H1 (cell line): ENCODE measurements around the gene ZC3H8. TPM values are rescaled to one million over a fixed set of nuclear protein-coding genes. Genes with fewer than 3 reads are reported as not detected.

Experiments used
- BCL11A ChIP-seq, 2 experiments: IDR thresholded peaks; one replicate each; pipeline ENCODE4 v1.6.1; 2011; ENCODE audit warnings: low read depth in 2 of 2, low read length in 2 of 2, mild to moderate bottlenecking in 2 of 2
- NANOG ChIP-seq: IDR thresholded peaks from 2 replicates; pipeline ENCODE4 v1.6.1; 2011; ENCODE audit warnings: low read length, low read depth, mild to moderate bottlenecking, inconsistent platforms; ENCODE audit not compliant: insufficient read depth, poor library complexity, severe bottlenecking
- POU5F1 ChIP-seq: IDR thresholded peaks from 2 replicates; pipeline ENCODE4 v1.6.1; 2011; ENCODE audit warnings: low read depth, mild to moderate bottlenecking, low read length, moderate library complexity
- RBBP5 ChIP-seq: IDR thresholded peaks from 2 replicates; pipeline ENCODE4 v1.7.1; 2012; ENCODE audit warnings: low read depth, mild to moderate bottlenecking, inconsistent platforms, low read length, moderate library complexity, borderline replicate concordance
- SIX5 ChIP-seq: IDR thresholded peaks from 2 replicates; pipeline ENCODE4 v1.6.1; 2011; ENCODE audit warnings: mild to moderate bottlenecking, low read depth, low read length
- SP1 ChIP-seq: IDR thresholded peaks from 2 replicates; pipeline ENCODE4 v1.6.1; 2011; ENCODE audit warnings: low read depth, low read length
- polyA plus RNA-seq, 7 experiments: library from polyadenylated mRNA; depleted of rRNA in 3 of 7; stranded (reverse) in 5 of 7; unstranded in 2 of 7; fragments of >200 nt in 5 of 7; fragments of 200-250 nt in 2 of 7; gene quantifications; 1 replicate in 5 of 7; 2 replicates in 1 of 7; 4 replicates in 1 of 7; pipeline versions ENCODE4 v1.2.1 to v1.2.3, GENCODE V29; 2011 to 2013; ENCODE audit warnings: missing spikeins in 2 of 7, mixed read lengths in 2 of 7
- total RNA-seq: library from RNA; stranded (reverse); fragmentation: NEBNext Ultra II Directional; extraction: Animal tissue kit (Norgen Biotek cat#: 25700); gene quantifications from 2 replicates; pipeline ENCODE4 v1.2.1, GENCODE V29; 2021
- TF ChIP-seq, protein P1 (sequence below): fragments of 300-600 bp; sonication (generic); IDR thresholded peaks from 2 replicates; pipeline ENCODE4 v1.7.1; 2012; ENCODE audit warnings: low read length, moderate library complexity, mild to moderate bottlenecking, inconsistent platforms; ENCODE audit not compliant: insufficient replicate concordance
- TF ChIP-seq, protein P2 (sequence below): IDR thresholded peaks from 2 replicates; pipeline ENCODE4 v1.6.1; 2012; ENCODE audit warnings: low read length, inconsistent platforms
- TF ChIP-seq, protein P3 (sequence below): IDR thresholded peaks from 2 replicates; pipeline ENCODE4 v1.6.1; 2011; ENCODE audit warnings: low read length, improper control_type of control experiment

ZC3H8 gene
- total and polyA plus RNA-seq, 2 of the 8 experiments (the other 6 are each of a cell fraction or from before 2014, with no cell fraction given): 1.9 to 7.1 TPM

DNA sequence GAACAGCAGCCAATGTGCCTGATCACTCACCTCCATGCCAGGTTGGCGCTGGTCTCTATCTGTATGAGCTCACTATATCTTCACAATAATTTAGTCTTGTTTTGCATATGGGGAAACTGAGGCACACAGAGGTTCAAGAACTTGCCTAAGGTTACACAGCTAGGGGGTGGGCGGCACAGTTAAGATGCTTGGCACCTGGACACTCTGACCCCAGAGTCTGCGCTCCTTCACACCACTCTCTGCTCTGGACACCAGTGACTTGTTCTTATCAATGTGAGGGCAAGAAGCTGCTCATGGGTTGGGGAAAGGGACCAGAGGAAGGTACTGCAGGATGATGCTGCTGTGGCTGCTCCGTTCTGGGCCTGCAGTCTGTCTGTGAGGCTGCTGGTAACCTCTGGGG lies 89.5 kb downstream of the ZC3H8 start (continued):
- TF ChIP-seq, protein P1, sequence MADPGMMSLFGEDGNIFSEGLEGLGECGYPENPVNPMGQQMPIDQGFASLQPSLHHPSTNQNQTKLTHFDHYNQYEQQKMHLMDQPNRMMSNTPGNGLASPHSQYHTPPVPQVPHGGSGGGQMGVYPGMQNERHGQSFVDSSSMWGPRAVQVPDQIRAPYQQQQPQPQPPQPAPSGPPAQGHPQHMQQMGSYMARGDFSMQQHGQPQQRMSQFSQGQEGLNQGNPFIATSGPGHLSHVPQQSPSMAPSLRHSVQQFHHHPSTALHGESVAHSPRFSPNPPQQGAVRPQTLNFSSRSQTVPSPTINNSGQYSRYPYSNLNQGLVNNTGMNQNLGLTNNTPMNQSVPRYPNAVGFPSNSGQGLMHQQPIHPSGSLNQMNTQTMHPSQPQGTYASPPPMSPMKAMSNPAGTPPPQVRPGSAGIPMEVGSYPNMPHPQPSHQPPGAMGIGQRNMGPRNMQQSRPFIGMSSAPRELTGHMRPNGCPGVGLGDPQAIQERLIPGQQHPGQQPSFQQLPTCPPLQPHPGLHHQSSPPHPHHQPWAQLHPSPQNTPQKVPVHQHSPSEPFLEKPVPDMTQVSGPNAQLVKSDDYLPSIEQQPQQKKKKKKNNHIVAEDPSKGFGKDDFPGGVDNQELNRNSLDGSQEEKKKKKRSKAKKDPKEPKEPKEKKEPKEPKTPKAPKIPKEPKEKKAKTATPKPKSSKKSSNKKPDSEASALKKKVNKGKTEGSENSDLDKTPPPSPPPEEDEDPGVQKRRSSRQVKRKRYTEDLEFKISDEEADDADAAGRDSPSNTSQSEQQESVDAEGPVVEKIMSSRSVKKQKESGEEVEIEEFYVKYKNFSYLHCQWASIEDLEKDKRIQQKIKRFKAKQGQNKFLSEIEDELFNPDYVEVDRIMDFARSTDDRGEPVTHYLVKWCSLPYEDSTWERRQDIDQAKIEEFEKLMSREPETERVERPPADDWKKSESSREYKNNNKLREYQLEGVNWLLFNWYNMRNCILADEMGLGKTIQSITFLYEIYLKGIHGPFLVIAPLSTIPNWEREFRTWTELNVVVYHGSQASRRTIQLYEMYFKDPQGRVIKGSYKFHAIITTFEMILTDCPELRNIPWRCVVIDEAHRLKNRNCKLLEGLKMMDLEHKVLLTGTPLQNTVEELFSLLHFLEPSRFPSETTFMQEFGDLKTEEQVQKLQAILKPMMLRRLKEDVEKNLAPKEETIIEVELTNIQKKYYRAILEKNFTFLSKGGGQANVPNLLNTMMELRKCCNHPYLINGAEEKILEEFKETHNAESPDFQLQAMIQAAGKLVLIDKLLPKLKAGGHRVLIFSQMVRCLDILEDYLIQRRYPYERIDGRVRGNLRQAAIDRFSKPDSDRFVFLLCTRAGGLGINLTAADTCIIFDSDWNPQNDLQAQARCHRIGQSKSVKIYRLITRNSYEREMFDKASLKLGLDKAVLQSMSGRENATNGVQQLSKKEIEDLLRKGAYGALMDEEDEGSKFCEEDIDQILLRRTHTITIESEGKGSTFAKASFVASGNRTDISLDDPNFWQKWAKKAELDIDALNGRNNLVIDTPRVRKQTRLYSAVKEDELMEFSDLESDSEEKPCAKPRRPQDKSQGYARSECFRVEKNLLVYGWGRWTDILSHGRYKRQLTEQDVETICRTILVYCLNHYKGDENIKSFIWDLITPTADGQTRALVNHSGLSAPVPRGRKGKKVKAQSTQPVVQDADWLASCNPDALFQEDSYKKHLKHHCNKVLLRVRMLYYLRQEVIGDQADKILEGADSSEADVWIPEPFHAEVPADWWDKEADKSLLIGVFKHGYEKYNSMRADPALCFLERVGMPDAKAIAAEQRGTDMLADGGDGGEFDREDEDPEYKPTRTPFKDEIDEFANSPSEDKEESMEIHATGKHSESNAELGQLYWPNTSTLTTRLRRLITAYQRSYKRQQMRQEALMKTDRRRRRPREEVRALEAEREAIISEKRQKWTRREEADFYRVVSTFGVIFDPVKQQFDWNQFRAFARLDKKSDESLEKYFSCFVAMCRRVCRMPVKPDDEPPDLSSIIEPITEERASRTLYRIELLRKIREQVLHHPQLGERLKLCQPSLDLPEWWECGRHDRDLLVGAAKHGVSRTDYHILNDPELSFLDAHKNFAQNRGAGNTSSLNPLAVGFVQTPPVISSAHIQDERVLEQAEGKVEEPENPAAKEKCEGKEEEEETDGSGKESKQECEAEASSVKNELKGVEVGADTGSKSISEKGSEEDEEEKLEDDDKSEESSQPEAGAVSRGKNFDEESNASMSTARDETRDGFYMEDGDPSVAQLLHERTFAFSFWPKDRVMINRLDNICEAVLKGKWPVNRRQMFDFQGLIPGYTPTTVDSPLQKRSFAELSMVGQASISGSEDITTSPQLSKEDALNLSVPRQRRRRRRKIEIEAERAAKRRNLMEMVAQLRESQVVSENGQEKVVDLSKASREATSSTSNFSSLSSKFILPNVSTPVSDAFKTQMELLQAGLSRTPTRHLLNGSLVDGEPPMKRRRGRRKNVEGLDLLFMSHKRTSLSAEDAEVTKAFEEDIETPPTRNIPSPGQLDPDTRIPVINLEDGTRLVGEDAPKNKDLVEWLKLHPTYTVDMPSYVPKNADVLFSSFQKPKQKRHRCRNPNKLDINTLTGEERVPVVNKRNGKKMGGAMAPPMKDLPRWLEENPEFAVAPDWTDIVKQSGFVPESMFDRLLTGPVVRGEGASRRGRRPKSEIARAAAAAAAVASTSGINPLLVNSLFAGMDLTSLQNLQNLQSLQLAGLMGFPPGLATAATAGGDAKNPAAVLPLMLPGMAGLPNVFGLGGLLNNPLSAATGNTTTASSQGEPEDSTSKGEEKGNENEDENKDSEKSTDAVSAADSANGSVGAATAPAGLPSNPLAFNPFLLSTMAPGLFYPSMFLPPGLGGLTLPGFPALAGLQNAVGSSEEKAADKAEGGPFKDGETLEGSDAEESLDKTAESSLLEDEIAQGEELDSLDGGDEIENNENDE: no peak
- no peak for TF ChIP-seq SIX5
- TF ChIP-seq, protein P2, sequence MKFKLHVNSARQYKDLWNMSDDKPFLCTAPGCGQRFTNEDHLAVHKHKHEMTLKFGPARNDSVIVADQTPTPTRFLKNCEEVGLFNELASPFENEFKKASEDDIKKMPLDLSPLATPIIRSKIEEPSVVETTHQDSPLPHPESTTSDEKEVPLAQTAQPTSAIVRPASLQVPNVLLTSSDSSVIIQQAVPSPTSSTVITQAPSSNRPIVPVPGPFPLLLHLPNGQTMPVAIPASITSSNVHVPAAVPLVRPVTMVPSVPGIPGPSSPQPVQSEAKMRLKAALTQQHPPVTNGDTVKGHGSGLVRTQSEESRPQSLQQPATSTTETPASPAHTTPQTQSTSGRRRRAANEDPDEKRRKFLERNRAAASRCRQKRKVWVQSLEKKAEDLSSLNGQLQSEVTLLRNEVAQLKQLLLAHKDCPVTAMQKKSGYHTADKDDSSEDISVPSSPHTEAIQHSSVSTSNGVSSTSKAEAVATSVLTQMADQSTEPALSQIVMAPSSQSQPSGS: no peak
- no peak for TF ChIP-seq BCL11A (IDR thresholded peaks at IDR 0.05; ENCODE audit: low read depth in 2 of 2, low read length in 2 of 2)
- no peak for TF ChIP-seq SP1
- TF ChIP-seq NANOG: no peak
- TF ChIP-seq, protein P3, sequence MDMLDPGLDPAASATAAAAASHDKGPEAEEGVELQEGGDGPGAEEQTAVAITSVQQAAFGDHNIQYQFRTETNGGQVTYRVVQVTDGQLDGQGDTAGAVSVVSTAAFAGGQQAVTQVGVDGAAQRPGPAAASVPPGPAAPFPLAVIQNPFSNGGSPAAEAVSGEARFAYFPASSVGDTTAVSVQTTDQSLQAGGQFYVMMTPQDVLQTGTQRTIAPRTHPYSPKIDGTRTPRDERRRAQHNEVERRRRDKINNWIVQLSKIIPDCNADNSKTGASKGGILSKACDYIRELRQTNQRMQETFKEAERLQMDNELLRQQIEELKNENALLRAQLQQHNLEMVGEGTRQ: no peak
- no peak for TF ChIP-seq RBBP5
- TF ChIP-seq POU5F1: no peak
